Neural cell (in vitro differentiated cells): ENCODE results near the gene FREM2. TPM values are rescaled to one million over a fixed set of nuclear protein-coding genes. Genes with fewer than 3 reads are reported as not detected.
A peak's percentile ranks its signal among the peaks of the same experiment; 100 is the strongest.

Experiments
- H2AFZ ChIP-seq: fragments of 200-600, 300-800 bp; sonication (generic), shearing (Covaris generic); 2 replicates; pipeline ENCODE4 v1.6.0; 2014; ENCODE audit warnings: low read depth, mild to moderate bottlenecking, antibody characterized with exemption, low read length, moderate library complexity
- H3F3A ChIP-seq: fragments of 200-600 bp; shearing (Covaris generic); 2 replicates; pipeline ENCODE4 v1.6.1; 2016; ENCODE audit warnings: mild to moderate bottlenecking, moderate library complexity, mixed read lengths, antibody characterized with exemption, low read length; ENCODE audit not compliant: insufficient read depth, poor library complexity, severe bottlenecking
- H3K27ac ChIP-seq: fragments of 200-600, 300-800 bp; sonication (generic), shearing (Covaris generic); 2 replicates; pipeline ENCODE4 v1.5.1; 2014; ENCODE audit warnings: mild to moderate bottlenecking, low read length, moderate library complexity
- H3K27me3 ChIP-seq: fragments of 300-800, 200-600 bp; sonication (generic), shearing (Covaris generic); 2 replicates; pipeline ENCODE4 v1.6.0; 2014; ENCODE audit warnings: mild to moderate bottlenecking, low read depth, low read length, moderate library complexity; ENCODE audit not compliant: insufficient read depth
- H3K36me3 ChIP-seq: fragments of 300-800, 200-600 bp; sonication (generic), shearing (Covaris generic); 2 replicates; pipeline ENCODE4 v1.5.1; 2014; ENCODE audit warnings: mild to moderate bottlenecking, antibody characterized with exemption, low read length, moderate library complexity; ENCODE audit not compliant: insufficient read depth
- H3K4me2 ChIP-seq: fragments of 300-800, 200-600 bp; sonication (generic), shearing (Covaris generic); 2 replicates; pipeline ENCODE4 v1.6.0; 2014; ENCODE audit warnings: mild to moderate bottlenecking, low read length
- H3K4me3 ChIP-seq: fragments of 300-800, 200-600 bp; sonication (generic), shearing (Covaris generic); 2 replicates; pipeline ENCODE4 v1.5.1; 2014; ENCODE audit warnings: mild to moderate bottlenecking, low read length, moderate library complexity
- H3K79me2 ChIP-seq: fragments of 200-600 bp; shearing (Covaris generic); replicated peaks from 2 replicates; pipeline ENCODE4 v1.6.0; 2014; ENCODE audit warnings: mild to moderate bottlenecking, low read length, moderate library complexity; ENCODE audit not compliant: insufficient read depth
- H3K9ac ChIP-seq: fragments of 300-800, 200-600 bp; sonication (generic), shearing (Covaris generic); 2 replicates; pipeline ENCODE4 v1.6.1; 2016; ENCODE audit warnings: mild to moderate bottlenecking, low read length, mixed read lengths
- H3K9me2 ChIP-seq: fragments of 200-600 bp; shearing (Covaris generic); 2 replicates; pipeline ENCODE4 v1.6.1; 2016; ENCODE audit warnings: mild to moderate bottlenecking, low read length, mixed read lengths; ENCODE audit not compliant: insufficient read depth
- H3K9me3 ChIP-seq: fragments of 200-600, 300-800 bp; sonication (generic), shearing (Covaris generic); 2 replicates; pipeline ENCODE4 v1.6.1; 2016; ENCODE audit warnings: mild to moderate bottlenecking, mixed run types, low read length, moderate library complexity, mixed read lengths
- H4K20me1 ChIP-seq: fragments of 200-600 bp; shearing (Covaris generic); 2 replicates; pipeline ENCODE4 v1.6.1; 2016; ENCODE audit warnings: mild to moderate bottlenecking, mixed run types; ENCODE audit not compliant: insufficient read depth
- CTCF ChIP-seq: fragments of 450-650 bp; IDR thresholded peaks from 2 replicates; pipeline ENCODE4 v1.5.1; 2014; ENCODE audit warnings: antibody characterized with exemption, mild to moderate bottlenecking, moderate library complexity; ENCODE audit not compliant: poor library complexity, severe bottlenecking
- EP300 ChIP-seq: fragments of 450-650 bp; conservative IDR thresholded peaks from 2 replicates; pipeline ENCODE4 v1.6.1; 2014; ENCODE audit warnings: antibody characterized with exemption, mild to moderate bottlenecking, moderate library complexity; ENCODE audit not compliant: poor library complexity, severe bottlenecking
- EZH2 ChIP-seq: fragments of 200-600, 300-800 bp; shearing (Covaris generic), sonication (generic); IDR thresholded peaks from 2 replicates; pipeline ENCODE4 v1.6.1; 2014; ENCODE audit warnings: antibody characterized with exemption, low read length, borderline replicate concordance, mild to moderate bottlenecking; ENCODE audit not compliant: insufficient read depth, poor library complexity, severe bottlenecking
- MXI1 ChIP-seq: fragments of 450-650 bp; conservative IDR thresholded peaks from 2 replicates; pipeline ENCODE4 v1.6.1; 2014; ENCODE audit warnings: antibody characterized with exemption, mild to moderate bottlenecking; ENCODE audit not compliant: poor library complexity, severe bottlenecking
- POLR2AphosphoS5 ChIP-seq: IDR thresholded peaks from 2 replicates; pipeline ENCODE4 v1.6.1; 2012
- RAD21 ChIP-seq: fragments of 450-650 bp; conservative IDR thresholded peaks from 2 replicates; pipeline ENCODE4 v1.6.1; 2014; ENCODE audit warnings: antibody characterized with exemption, mild to moderate bottlenecking, moderate library complexity
- REST ChIP-seq: IDR thresholded peaks from 2 replicates; pipeline ENCODE4 v1.6.1; 2012; ENCODE audit warnings: borderline replicate concordance
- SMC3 ChIP-seq: fragments of 450-650 bp; conservative IDR thresholded peaks from 2 replicates; pipeline ENCODE4 v1.6.1; 2014; ENCODE audit warnings: antibody characterized with exemption, mild to moderate bottlenecking, moderate library complexity; ENCODE audit not compliant: poor library complexity
- TAF1 ChIP-seq: IDR thresholded peaks from 2 replicates; pipeline ENCODE4 v1.6.1; 2012; ENCODE audit warnings: low read depth
- polyA plus RNA-seq: library from polyadenylated mRNA; depleted of rRNA; stranded (reverse); fragments of >200 nt; gene quantifications from 2 replicates; pipeline ENCODE4 v1.2.3, GENCODE V29; 2014

The FREM2 gene
- polyA plus RNA-seq, 1 donor from 2014 or later = 0.19 TPM

DNA sequence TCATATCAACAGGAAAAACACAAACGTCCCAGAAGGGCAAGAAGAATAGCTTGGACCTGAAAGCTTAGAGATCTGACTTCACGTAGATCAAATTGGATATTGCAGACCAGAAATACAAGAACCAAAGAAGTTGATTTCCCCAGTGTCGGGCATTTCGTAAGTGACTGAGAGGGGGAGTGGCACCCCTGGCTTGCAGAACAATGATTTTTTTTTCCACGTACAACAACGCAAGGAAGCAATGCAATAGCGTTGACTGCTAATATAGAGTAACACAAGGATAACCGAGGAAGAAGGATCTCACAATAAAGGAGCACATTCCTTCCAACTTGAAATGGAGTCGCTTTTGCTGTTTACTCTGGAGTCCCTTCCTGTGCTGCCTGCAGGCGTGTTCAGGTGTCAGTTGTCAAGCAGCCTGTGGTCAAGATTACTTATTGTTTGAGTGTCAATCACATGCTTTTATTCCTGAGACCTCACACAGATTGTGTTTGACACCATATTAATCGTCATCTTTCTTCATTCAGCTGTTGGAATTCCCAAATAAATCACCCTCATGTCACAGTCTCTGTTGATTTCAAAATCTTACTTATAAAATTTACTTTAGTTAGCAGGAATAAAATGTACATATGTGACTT is 139.4 kb downstream of the FREM2 start:
- Histone ChIP-seq H3K4me3 (no peak overlapping the region), H4K20me1 (no peaks in the 10 kb centered on the region)

More for the DNA sequence above, 139.4 kb downstream of the FREM2 start:
- Histone ChIP-seq H2AFZ (no peak overlapping the region), H3K27ac (peak overlapping the region; percentile 19), H3K9ac (no peak overlapping the region), H3K9me2 (no peaks in the 10 kb centered on the region), H3K9me3 (no peaks in the 10 kb centered on the region), H3F3A (no peaks in the 10 kb centered on the region), H3K36me3 (no peaks in the 10 kb centered on the region), H3K79me2 (no peaks in the 10 kb centered on the region), H3K27me3 (no peaks in the 10 kb centered on the region), H3K4me2 (no peak overlapping the region)
- no peak for TF ChIP-seq EZH2
- TF ChIP-seq MXI1 = no peak
- TF ChIP-seq RAD21 = no peak
- TF ChIP-seq SMC3 = no peak
- no peak for TF ChIP-seq POLR2AphosphoS5
- TF ChIP-seq REST = no peak
- TF ChIP-seq CTCF = no peak
- TF ChIP-seq TAF1 = no peak
- no peak for TF ChIP-seq EP300
